Keratinocyte (primary cell): ENCODE data around the gene ARHGAP18.

Experiments
- EZH2 ChIP-seq: IDR thresholded peaks from one replicate; pipeline ENCODE4 v1.6.1; 2012; ENCODE audit warnings: inconsistent platforms, mild to moderate bottlenecking, low read length, moderate library complexity
- TF ChIP-seq, protein P1 (sequence below), 3 experiments: IDR thresholded peaks in 1 of 3; conservative IDR thresholded peaks in 1 of 3; optimal IDR thresholded peaks in 1 of 3; 2 replicates in 2 of 3; 3 replicates in 1 of 3; pipeline versions ENCODE3 to v1.5.1; 2011; ENCODE audit warnings: low read length in 3 of 3, mild to moderate bottlenecking in 3 of 3, moderate library complexity in 2 of 3, control low read depth in 1 of 3, inconsistent platforms in 1 of 3; ENCODE audit not compliant: insufficient read depth in 2 of 3; ENCODE audit errors: extremely low read depth in 1 of 3

DNA sequence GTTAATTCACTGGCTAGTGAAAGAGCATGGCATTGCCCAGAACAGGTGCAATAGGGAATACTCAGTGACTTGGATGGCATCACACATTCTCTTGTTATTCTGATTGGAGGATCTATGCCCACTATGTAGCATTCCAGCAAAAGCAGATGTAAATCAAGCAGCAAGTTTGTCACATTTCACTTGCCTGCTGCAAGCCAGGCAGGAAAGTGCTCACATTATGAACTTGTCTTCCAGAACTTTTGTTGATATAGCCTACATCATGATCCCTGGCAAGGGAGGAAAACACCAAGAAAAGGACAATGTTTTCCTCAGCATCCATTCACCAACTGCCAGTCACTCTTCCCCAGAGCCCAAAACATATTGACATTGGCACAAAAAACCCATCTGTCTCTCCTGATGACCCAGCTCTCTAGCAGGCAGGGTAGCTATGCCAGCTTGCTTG lies 77.8 kb downstream of the ARHGAP18 start:
- TF ChIP-seq, protein P1, sequence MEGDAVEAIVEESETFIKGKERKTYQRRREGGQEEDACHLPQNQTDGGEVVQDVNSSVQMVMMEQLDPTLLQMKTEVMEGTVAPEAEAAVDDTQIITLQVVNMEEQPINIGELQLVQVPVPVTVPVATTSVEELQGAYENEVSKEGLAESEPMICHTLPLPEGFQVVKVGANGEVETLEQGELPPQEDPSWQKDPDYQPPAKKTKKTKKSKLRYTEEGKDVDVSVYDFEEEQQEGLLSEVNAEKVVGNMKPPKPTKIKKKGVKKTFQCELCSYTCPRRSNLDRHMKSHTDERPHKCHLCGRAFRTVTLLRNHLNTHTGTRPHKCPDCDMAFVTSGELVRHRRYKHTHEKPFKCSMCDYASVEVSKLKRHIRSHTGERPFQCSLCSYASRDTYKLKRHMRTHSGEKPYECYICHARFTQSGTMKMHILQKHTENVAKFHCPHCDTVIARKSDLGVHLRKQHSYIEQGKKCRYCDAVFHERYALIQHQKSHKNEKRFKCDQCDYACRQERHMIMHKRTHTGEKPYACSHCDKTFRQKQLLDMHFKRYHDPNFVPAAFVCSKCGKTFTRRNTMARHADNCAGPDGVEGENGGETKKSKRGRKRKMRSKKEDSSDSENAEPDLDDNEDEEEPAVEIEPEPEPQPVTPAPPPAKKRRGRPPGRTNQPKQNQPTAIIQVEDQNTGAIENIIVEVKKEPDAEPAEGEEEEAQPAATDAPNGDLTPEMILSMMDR (optimal IDR thresholded peaks at IDR 0.05 in 1 of 3, IDR thresholded peaks at IDR 0.05 in 1 of 3, conservative IDR thresholded peaks at IDR 0.05 in 1 of 3; ENCODE audit: extremely low read depth in 1 of 3, insufficient read depth in 2 of 3, low read length in 3 of 3) = no peak
- no peak for TF ChIP-seq EZH2
